ENCODE measurements around the gene SPTBN2. TPM values are rescaled to one million over a fixed set of nuclear protein-coding genes. Genes with fewer than 3 reads are reported as not detected.

The SPTBN2 gene
- total RNA-seq, 1 experiment from 2014 or later: 7.3 TPM

- ChIA-PET POLR2A (interaction anchor here (0.7 kb wide), 1 partner anchor 61 kb away, joined by 7 read pairs; no protein-coding TSS in a partner anchor), CTCF (no interaction called here)
- H3K36me3 ChIP-seq (ENCODE audit: control insufficient read depth, insufficient read depth, low read length): no peaks in the 10 kb centered on the region
- in situ Hi-C loops (cut with HindIII; ENCODE audit: low pct_unique_long_range_greater_than_20kb, low sequenced_read_pairs) (no loop called here), intact Hi-C loops (cut with micrococcal nuclease; ENCODE audit: unreplicated experiment) (no loop called here)
- H3K27ac ChIP-seq (ENCODE audit: low read length): no peak overlapping the region
- ATAC-seq: no peak
- no TSS peak for BruUV-seq (replicated peaks)
- DNase-seq (ENCODE audit: low read depth, low spot score): no peak
- TF ChIP-seq CTCF (IDR thresholded peaks at IDR 0.05): no peak
- no peak for TF ChIP-seq SIN3A (IDR thresholded peaks at IDR 0.05; ENCODE audit: borderline replicate concordance, insufficient read depth, low read depth, low read length)
- TF ChIP-seq POLR2AphosphoS5 (IDR thresholded peaks at IDR 0.05; ENCODE audit: low read depth, low read length): no peak
- TF ChIP-seq REST (IDR thresholded peaks at IDR 0.05; ENCODE audit: insufficient read depth in 1 of 2, low read depth in 2 of 2, low read length in 1 of 2): no peak
- no peak for TF ChIP-seq TCF7L2 (IDR thresholded peaks at IDR 0.05; ENCODE audit: low read depth, low read length)
- H3K9me3 ChIP-seq (ENCODE audit: control insufficient read depth, insufficient read depth, low read depth, low read length): no peaks in the 10 kb centered on the region
- H3K4me3 ChIP-seq (ENCODE audit: low read depth in 2 of 2, low read length in 2 of 2): no peak overlapping the region
- no peaks in the 10 kb centered on the region for H3K4me1 ChIP-seq (ENCODE audit: control insufficient read depth, insufficient read depth, low read length)
- no peaks in the 10 kb centered on the region for H3K27me3 ChIP-seq (ENCODE audit: control insufficient read depth, insufficient read depth, low read length)
These were observed 39.1 kb upstream of the SPTBN2 start for GRCh38 chr11:66768088-66768521.

- no peaks in the 10 kb centered on the region for H3K36me3 ChIP-seq (ENCODE audit: control insufficient read depth, insufficient read depth, low read length)
- intact Hi-C loops (cut with micrococcal nuclease; ENCODE audit: unreplicated experiment) (no loop called here), in situ Hi-C loops (cut with HindIII; ENCODE audit: low pct_unique_long_range_greater_than_20kb, low sequenced_read_pairs) (no loop called here)
- H3K4me3 ChIP-seq (ENCODE audit: low read depth in 2 of 2, low read length in 2 of 2): no peak overlapping the region
- no peak overlapping the region for H3K27ac ChIP-seq (ENCODE audit: low read length)
- H3K9me3 ChIP-seq (ENCODE audit: control insufficient read depth, insufficient read depth, low read depth, low read length): no peaks in the 10 kb centered on the region
- ATAC-seq (no peak), DNase-seq (ENCODE audit: low read depth, low spot score) (no peak)
- ChIA-PET CTCF (no interaction called here), POLR2A (no interaction called here)
- no peak for TF ChIP-seq CTCF (IDR thresholded peaks at IDR 0.05)
- no peak for TF ChIP-seq POLR2AphosphoS5 (IDR thresholded peaks at IDR 0.05; ENCODE audit: low read depth, low read length)
- no peak for TF ChIP-seq TCF7L2 (IDR thresholded peaks at IDR 0.05; ENCODE audit: low read depth, low read length)
- no peaks in the 10 kb centered on the region for H3K27me3 ChIP-seq (ENCODE audit: control insufficient read depth, insufficient read depth, low read length)
- BruUV-seq (replicated peaks): no TSS peak
- H3K4me1 ChIP-seq (ENCODE audit: control insufficient read depth, insufficient read depth, low read length): no peaks in the 10 kb centered on the region
These were observed 38.6 kb upstream of the SPTBN2 start for GRCh38 chr11:66767666-66768065.
